MCF 10A (cell line): Measurements from ENCODE around the gene SLC25A12. TPM values are rescaled to one million over a fixed set of nuclear protein-coding genes. Genes with fewer than 3 reads are reported as not detected.

Source experiments
- BruUV-seq: library from RNA; stranded (reverse); fragments of 400-500 nt; replicated peaks from 2 replicates; lab custom pipeline; 2021; lab: Mats Ljungman, UMichigan
- CTCF ChIA-PET: fragments of 300-600 bp; sonication (Branson Sonifier 250); formaldehyde crosslinking; extraction: SDS; loops from one replicate; lab custom pipeline; 2021; ENCODE audit warnings: antibody characterized with exemption, inconsistent platforms; lab: Yijun Ruan, JAX
- POLR2A ChIA-PET: fragments of 300-600, 350-650 bp; sonication (Branson Sonifier 250); formaldehyde crosslinking; extraction: SDS; loops from one replicate; lab custom pipeline; 2020; ENCODE audit warnings: antibody characterized with exemption, inconsistent platforms; lab: Yijun Ruan, JAX
- DNase-seq: peaks from one replicate; pipeline ENCODE4 v3.0.0-alpha.2; 2018; ENCODE audit not compliant: unreplicated experiment
- H3K27ac Mint-ChIP-seq: one replicate; pipeline ENCODE4 v1.8.0; 2022; ENCODE audit warnings: mild to moderate bottlenecking, low read depth, mixed read lengths; ENCODE audit not compliant: unreplicated experiment
- H3K27me3 Mint-ChIP-seq: one replicate; pipeline ENCODE4 v1.8.0; 2022; ENCODE audit warnings: mixed read lengths; ENCODE audit not compliant: insufficient read depth, unreplicated experiment
- H3K36me3 Mint-ChIP-seq: one replicate; pipeline ENCODE4 v1.8.0; 2022; ENCODE audit warnings: mild to moderate bottlenecking, moderate library complexity, mixed read lengths; ENCODE audit not compliant: insufficient read depth, unreplicated experiment
- H3K4me1 Mint-ChIP-seq: one replicate; pipeline ENCODE4 v1.8.0; 2022; ENCODE audit warnings: mixed read lengths; ENCODE audit not compliant: insufficient read depth, unreplicated experiment
- H3K4me3 Mint-ChIP-seq: one replicate; pipeline ENCODE4 v1.8.0; 2022; ENCODE audit warnings: mild to moderate bottlenecking, moderate library complexity, mixed read lengths; ENCODE audit not compliant: unreplicated experiment
- H3K9me3 Mint-ChIP-seq: one replicate; pipeline ENCODE4 v1.8.0; 2022; ENCODE audit warnings: mixed read lengths; ENCODE audit not compliant: unreplicated experiment
- intact Hi-C: fragments of 100-400 bp; cut with micrococcal nuclease; formaldehyde crosslinking; loops from 2 replicates; pipeline ENCODE4 v1.14.1; 2022
- total RNA-seq: library from RNA; stranded (reverse); gene quantifications from 2 replicates; pipeline ENCODE4 v1.2.3, GENCODE V29; 2022
- TF ChIP-seq, protein P1 (sequence below): fragments of 200-600 bp; IDR thresholded peaks from one replicate; pipeline ENCODE4 v1.8.0; 2022; ENCODE audit warnings: antibody characterized with exemption, mild to moderate bottlenecking; ENCODE audit not compliant: unreplicated experiment

Gene SLC25A12
- total RNA-seq, 1 experiment from 2014 or later = 12.5 TPM

DNA sequence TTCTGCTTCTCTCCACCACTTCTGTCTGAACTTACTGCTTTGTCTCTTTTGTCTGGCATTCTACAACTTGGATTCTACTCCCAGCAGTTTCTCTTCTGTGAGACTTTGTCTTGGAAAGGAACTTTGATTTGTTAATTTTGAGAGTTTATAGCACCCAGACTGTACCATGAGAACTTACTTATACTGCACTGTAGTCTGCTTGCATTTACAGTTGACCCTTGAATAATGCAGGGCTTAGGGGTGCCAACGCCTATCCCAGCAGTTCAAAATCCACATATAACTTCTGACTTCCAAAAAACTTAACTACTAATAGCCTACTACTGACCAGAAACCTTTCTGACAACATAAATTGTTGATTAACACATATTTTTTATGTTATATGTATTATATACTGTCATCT, 151.3 kb downstream of the SLC25A12 start:
- ChIA-PET CTCF (interaction anchor here (0.7 to 0.9 kb wide), 2 partner anchors 39 to 43 kb away, joined by 3 to 5 read pairs; no protein-coding TSS in a partner anchor), POLR2A (interaction anchor here (0.6 kb wide), 2 partner anchors 16 to 353 kb away, joined by 3 read pairs; no protein-coding TSS in a partner anchor)
- H3K27me3 Mint-ChIP-seq = no peaks in the 10 kb centered on the region
- no peak overlapping the region for H3K27ac Mint-ChIP-seq
- no TSS peak for BruUV-seq
- H3K4me3 Mint-ChIP-seq = no peak overlapping the region
- TF ChIP-seq, protein P1, sequence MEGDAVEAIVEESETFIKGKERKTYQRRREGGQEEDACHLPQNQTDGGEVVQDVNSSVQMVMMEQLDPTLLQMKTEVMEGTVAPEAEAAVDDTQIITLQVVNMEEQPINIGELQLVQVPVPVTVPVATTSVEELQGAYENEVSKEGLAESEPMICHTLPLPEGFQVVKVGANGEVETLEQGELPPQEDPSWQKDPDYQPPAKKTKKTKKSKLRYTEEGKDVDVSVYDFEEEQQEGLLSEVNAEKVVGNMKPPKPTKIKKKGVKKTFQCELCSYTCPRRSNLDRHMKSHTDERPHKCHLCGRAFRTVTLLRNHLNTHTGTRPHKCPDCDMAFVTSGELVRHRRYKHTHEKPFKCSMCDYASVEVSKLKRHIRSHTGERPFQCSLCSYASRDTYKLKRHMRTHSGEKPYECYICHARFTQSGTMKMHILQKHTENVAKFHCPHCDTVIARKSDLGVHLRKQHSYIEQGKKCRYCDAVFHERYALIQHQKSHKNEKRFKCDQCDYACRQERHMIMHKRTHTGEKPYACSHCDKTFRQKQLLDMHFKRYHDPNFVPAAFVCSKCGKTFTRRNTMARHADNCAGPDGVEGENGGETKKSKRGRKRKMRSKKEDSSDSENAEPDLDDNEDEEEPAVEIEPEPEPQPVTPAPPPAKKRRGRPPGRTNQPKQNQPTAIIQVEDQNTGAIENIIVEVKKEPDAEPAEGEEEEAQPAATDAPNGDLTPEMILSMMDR = no peak
- peaks cover 64% of the 10 kb centered on the region for H3K36me3 Mint-ChIP-seq
- no peaks in the 10 kb centered on the region for H3K4me1 Mint-ChIP-seq
- no peaks in the 10 kb centered on the region for H3K9me3 Mint-ChIP-seq
- DNase-seq = no peak
- intact Hi-C loops = no loop called here

DNA sequence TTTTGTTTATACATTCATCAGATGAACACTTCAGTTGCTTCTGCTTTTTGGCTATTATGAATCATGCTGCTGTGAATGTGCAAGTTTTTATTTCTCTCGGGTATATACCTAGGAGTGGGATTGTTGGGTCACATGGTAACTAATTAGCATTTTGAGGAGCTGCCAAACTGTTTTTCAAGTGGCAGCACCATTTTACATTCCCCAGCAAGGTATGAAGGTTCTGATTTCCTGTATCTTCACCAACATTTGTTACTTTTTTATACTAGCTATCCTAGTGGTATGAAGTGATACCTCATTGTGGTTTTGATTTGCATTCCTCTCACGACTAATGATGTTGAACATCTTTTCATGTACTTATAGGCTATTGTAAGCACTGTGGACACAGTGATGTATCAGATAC, 152.9 kb downstream of the SLC25A12 start:
- H3K36me3 Mint-ChIP-seq = peaks cover 72% of the 10 kb centered on the region
- no peaks in the 10 kb centered on the region for H3K4me1 Mint-ChIP-seq
- no peaks in the 10 kb centered on the region for H3K27me3 Mint-ChIP-seq
- TF ChIP-seq, protein P1 = no peak
- no peak for DNase-seq
- no peak overlapping the region for H3K4me3 Mint-ChIP-seq
- ChIA-PET CTCF (interaction anchor here (0.6 to 1.2 kb wide), 2 partner anchors 13 to 140 kb away, joined by 3 read pairs; no protein-coding TSS in a partner anchor), POLR2A (interaction anchor here (0.6 to 1.0 kb wide), 2 partner anchors 137 to 141 kb away, joined by 3 read pairs; no protein-coding TSS in a partner anchor)
- no peak overlapping the region for H3K27ac Mint-ChIP-seq
- BruUV-seq = no TSS peak
- no peaks in the 10 kb centered on the region for H3K9me3 Mint-ChIP-seq
- intact Hi-C loops = no loop called here

DNA sequence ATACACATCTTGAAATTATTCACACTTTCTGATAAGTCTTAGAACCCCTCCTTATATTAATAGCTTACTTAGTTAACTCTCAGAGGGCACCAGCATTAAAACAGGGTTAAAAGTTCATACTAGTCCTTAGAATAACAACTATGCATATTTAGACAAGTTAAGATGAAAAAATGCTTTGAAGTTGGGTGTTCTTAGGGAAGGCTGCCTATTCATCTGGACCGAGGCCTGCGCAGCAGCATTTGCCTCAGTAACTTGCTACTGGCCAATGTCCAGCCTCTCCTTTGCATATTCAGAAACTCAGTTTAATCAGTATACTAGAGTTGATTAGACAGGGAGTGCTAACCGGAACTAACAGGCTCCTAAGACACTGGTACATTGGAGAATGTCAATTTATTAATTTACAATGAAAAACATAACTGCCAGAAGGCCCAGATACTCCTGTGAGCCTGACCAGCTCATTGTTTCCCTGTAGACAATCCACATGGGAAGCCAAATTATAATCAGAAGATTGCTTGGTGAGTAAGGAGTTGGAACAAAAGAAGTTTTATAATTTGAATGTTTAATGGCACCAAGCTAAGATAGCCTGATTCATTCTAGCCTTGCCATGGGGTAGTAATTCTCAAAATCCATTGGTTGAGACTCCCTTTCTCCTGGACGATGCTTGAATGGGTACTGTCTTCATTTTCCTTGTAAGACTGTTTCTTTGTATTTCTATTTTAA, 157.9 kb downstream of the SLC25A12 start:
- no TSS peak for BruUV-seq
- intact Hi-C loops = no loop called here
- no peak for DNase-seq
- TF ChIP-seq, protein P1 = no peak
- H3K27me3 Mint-ChIP-seq = no peaks in the 10 kb centered on the region
- POLR2A ChIA-PET = no interaction called here
- H3K9me3 Mint-ChIP-seq = no peaks in the 10 kb centered on the region
- no peak overlapping the region for H3K27ac Mint-ChIP-seq
- H3K4me3 Mint-ChIP-seq = no peak overlapping the region
- H3K4me1 Mint-ChIP-seq = no peaks in the 10 kb centered on the region
- CTCF ChIA-PET = no interaction called here
- peaks cover 75% of the 10 kb centered on the region for H3K36me3 Mint-ChIP-seq

Other genes with a start within 250 kb of the SLC25A12 start
- 77.7 and 82.7 TPM in 2 replicates for gene DYNC1I2, start 206.8 kb downstream of the SLC25A12 start, total RNA-seq
- gene HAT1, start 28.2 kb upstream of the SLC25A12 start, total RNA-seq = 40.7 and 41.8 TPM in 2 replicates
- gene METAP1D, start 105.7 kb upstream of the SLC25A12 start, total RNA-seq = 9.3 and 9.8 TPM in 2 replicates
- 0.77 and 0.81 TPM in 2 replicates for gene DLX1, start 191.3 kb upstream of the SLC25A12 start, total RNA-seq
- 1.1 and 1.9 TPM in 2 replicates for gene DLX2, start 208.7 kb upstream of the SLC25A12 start, total RNA-seq